Gastrocnemius medialis (tissue), 4 donors: Measurements from ENCODE around the gene ME3. TPM values are rescaled to one million over a fixed set of nuclear protein-coding genes. Genes with fewer than 3 reads are reported as not detected.

Source experiments
- ATAC-seq, 2 donors: fragments of 150-250 bp; one replicate each; pipeline ENCODE4 v1.9.1; 2016
- DNase-seq, 2 donors: peaks; one replicate each; pipeline ENCODE4 v3.0.0-alpha.2; 2019
- H3K27ac ChIP-seq, 4 donors: fragments of 200-600 bp; sonication (generic); 1 replicate in 1 of 4; 2 replicates in 3 of 4; pipeline ENCODE4 v1.5.1; 2016 to 2018; ENCODE audit warnings: mild to moderate bottlenecking in 2 of 4, moderate library complexity in 1 of 4
- H3K27me3 ChIP-seq, 3 donors: fragments of 200-600 bp; sonication (generic) in 2 of 3; 1 replicate in 1 of 3; 2 replicates in 2 of 3; pipeline versions ENCODE4 v1.5.1 to v1.6.0; 2016 to 2019; ENCODE audit warnings: mild to moderate bottlenecking in 1 of 3, moderate library complexity in 1 of 3
- H3K36me3 ChIP-seq, 2 donors: fragments of 200-600 bp; sonication (generic) in 1 of 2; one replicate each; pipeline ENCODE4 v1.5.1; 2017 to 2018
- H3K4me1 ChIP-seq, 2 donors: fragments of 200-600 bp; sonication (generic) in 1 of 2; one replicate each; pipeline ENCODE4 v1.5.1; 2016 to 2017; ENCODE audit warnings: mild to moderate bottlenecking in 2 of 2
- H3K4me3 ChIP-seq, 4 donors: fragments of 200-600 bp; sonication (generic) in 3 of 4; 1 replicate in 1 of 4; 2 replicates in 3 of 4; pipeline ENCODE4 v1.5.1; 2016 to 2019; ENCODE audit warnings: mild to moderate bottlenecking in 2 of 4
- H3K9me3 ChIP-seq, 3 donors: fragments of 200-600 bp; sonication (generic) in 2 of 3; 1 replicate in 1 of 3; 2 replicates in 2 of 3; pipeline ENCODE4 v1.5.1; 2016 to 2019
- CTCF ChIP-seq, 5 experiments: fragments of 450-650 bp in 3 of 5; fragments of 200-600 bp in 2 of 5; sonication (generic) in 2 of 5; IDR thresholded peaks in 4 of 5; conservative IDR thresholded peaks in 1 of 5; 1 replicate in 4 of 5; 2 replicates in 1 of 5; pipeline ENCODE4 v1.5.1; 2016 to 2019; ENCODE audit warnings: antibody characterized with exemption in 5 of 5, mild to moderate bottlenecking in 3 of 5, moderate library complexity in 3 of 5
- POLR2A ChIP-seq, 2 donors: fragments of 450-650 bp; IDR thresholded peaks; one replicate each; pipeline ENCODE4 v1.6.1; 2017; ENCODE audit warnings: antibody characterized with exemption in 2 of 2, mild to moderate bottlenecking in 2 of 2, moderate library complexity in 2 of 2
- in situ Hi-C, 4 donors: fragments of 200-750 bp; cut with MboI; loops; one replicate each; pipeline versions ENCODE4 v1.15.0 to v1.8.0; 2017; ENCODE audit warnings: low sequenced_read_pairs in 4 of 4
- intact Hi-C: fragments of 100-400 bp; cut with DNase I; formaldehyde crosslinking; loops from one replicate; pipeline ENCODE4 v1.15.1; 2023; ENCODE audit warnings: low total_unique reads
- total RNA-seq, 4 donors: library from RNA; depleted of rRNA; stranded (reverse); fragments of >200 nt; gene quantifications; one replicate each; pipeline versions ENCODE4 v1.1.0 to v1.2.3, GENCODE V29; 2016

ME3 gene
- total RNA-seq, 4 donors from 2014 or later = 4.2 to 17.0 (median 15.7) TPM

- no peak for TF ChIP-seq CTCF (IDR thresholded peaks at IDR 0.05 in 4 of 5, conservative IDR thresholded peaks at IDR 0.05 in 1 of 5)
- no peak for TF ChIP-seq POLR2A (IDR thresholded peaks at IDR 0.05)
- Histone ChIP-seq H3K36me3 (no peaks in the 10 kb centered on the region), H3K27me3 (no peaks in the 10 kb centered on the region), H3K9me3 (no peaks in the 10 kb centered on the region), H3K4me3 (no peak overlapping the region), H3K4me1 (peaks cover 5 to 19% of the 10 kb centered on the region in 2 donors), H3K27ac (no peak overlapping the region)
- intact Hi-C loops (no loop called here), in situ Hi-C loops (no loop called here)
- DNase-seq (no peak), ATAC-seq (no peak)
Observed at GRCh38 chr11:86397351-86397750, 275.1 kb downstream of the ME3 start.

- Histone ChIP-seq H3K27ac (no peak overlapping the region), H3K27me3 (no peaks in the 10 kb centered on the region), H3K4me1 (peaks cover 5 to 19% of the 10 kb centered on the region in 2 donors), H3K36me3 (no peaks in the 10 kb centered on the region), H3K4me3 (no peak overlapping the region), H3K9me3 (no peaks in the 10 kb centered on the region)
- ATAC-seq (no peak), DNase-seq (no peak)
- TF ChIP-seq POLR2A (IDR thresholded peaks at IDR 0.05) = no peak
- TF ChIP-seq CTCF (IDR thresholded peaks at IDR 0.05 in 4 of 5, conservative IDR thresholded peaks at IDR 0.05 in 1 of 5) = no peak
- in situ Hi-C loops (no loop called here), intact Hi-C loops (no loop called here)
Observed at GRCh38 chr11:86396396-86396795, 276.0 kb downstream of the ME3 start.

GRCh38 chr11:86395061-86395551 lies 277.3 kb downstream of the ME3 start:
- Histone ChIP-seq H3K27me3 (no peaks in the 10 kb centered on the region), H3K9me3 (no peaks in the 10 kb centered on the region), H3K4me1 (peaks cover 5 to 19% of the 10 kb centered on the region in 2 donors), H3K36me3 (no peaks in the 10 kb centered on the region), H3K27ac (peak overlapping the region in 1 of 4 donors; percentile 14), H3K4me3 (no peak overlapping the region)
- in situ Hi-C loops (no loop called here), intact Hi-C loops (no loop called here)
- ATAC-seq = peak in 1 of 2 donors; percentile 75
- TF ChIP-seq CTCF (IDR thresholded peaks at IDR 0.05 in 4 of 5, conservative IDR thresholded peaks at IDR 0.05 in 1 of 5) = no peak
- TF ChIP-seq POLR2A (IDR thresholded peaks at IDR 0.05) = no peak
- DNase-seq = peak in 1 of 2 donors; percentile 13

Other genes with a start within 250 kb of the ME3 start
- 10 to 100 TPM in 1 of 4 donors, 1 to 10 TPM in 3; 2.4 to 12.2 (median 7.1) TPM for gene PRSS23, start 127.9 kb upstream of the ME3 start, total RNA-seq